Amniotic stem cell (primary cell): ENCODE measurements around the gene PHEX.
A peak's percentile ranks its signal among the peaks of the same experiment; 100 is the strongest.

Experiments used
- DNase-seq: peaks from one replicate; lab custom pipeline; 2025; lab: John Stamatoyannopoulos, UW

PHEX gene

DNA sequence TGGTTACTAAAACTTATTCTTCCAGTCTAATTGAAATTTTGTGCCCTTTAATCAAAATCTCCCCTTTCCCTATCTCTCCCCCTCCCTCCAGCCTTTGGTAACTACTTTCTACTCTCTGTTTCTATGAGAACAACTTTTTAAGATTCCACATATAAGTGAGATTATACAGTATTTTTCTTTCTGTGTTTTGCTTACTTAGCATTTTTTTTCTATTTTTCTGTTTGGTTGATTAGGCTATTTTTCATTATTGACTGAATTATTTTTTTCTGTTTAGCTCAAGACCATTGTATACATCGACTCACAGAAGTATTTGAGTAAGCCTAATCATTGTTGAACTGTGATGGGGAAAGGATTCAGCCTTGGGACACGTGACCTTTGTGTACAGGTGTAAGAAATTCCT is 116.4 kb downstream of the PHEX start:
- no peak for DNase-seq

DNA sequence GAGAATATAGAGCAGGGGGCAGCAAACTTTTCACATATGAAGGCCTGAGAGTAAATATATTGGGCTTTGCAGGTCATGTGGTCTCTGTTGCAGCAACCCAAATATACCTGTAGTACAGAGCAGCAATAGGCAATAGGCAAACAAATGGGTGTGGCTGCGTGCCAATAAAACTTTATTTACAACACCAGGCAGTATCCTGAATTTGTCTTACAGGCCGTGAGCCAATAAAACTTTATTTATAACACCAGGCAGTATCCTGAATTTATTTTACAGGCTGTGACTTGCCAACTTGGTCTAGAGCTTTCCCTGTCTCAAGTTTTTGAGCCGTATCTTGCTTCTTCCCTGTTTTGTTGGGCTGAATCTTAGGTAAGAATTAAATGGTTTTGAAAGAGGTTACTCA is 118.2 kb downstream of the PHEX start:
- DNase-seq = no peak

DNA sequence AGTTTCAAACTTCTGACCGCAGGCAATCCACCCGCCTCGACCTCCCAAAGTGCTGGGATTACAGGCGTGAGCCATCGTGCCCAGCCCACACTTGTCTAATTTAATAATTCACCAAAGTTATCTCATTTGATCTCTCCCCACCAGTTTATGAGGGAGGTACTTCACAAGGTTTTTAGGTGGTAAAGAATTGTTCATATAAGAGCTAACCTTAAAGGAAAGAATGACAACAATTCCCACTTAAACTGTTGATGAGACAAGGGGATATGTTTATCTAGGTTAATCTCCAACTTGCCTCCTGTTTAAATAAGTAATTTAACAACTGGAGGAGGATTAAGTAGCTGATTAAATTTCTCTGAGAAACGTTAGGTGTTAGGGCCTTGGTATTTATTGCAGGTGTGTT is 123.0 kb downstream of the PHEX start:
- DNase-seq = no peak

DNA sequence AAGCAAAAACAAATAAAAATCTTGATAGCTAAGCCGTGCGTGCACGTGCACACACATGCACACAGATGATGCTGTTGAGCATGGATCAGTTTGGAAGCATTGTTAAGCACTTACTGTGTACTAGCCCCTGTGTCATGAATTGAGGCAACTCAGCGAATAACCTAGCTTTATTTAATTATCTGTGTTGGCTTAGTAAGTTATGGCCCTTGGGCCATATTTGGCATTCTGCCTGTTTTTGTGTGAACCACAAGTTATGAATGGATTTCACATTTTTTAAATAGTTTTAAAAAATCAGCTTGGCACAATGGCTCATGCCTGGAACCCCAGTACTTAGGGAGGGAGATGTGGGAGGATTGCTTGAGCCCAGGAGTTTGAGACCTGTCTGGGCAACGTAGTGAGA is 126.9 kb downstream of the PHEX start:
- DNase-seq = no peak

DNA sequence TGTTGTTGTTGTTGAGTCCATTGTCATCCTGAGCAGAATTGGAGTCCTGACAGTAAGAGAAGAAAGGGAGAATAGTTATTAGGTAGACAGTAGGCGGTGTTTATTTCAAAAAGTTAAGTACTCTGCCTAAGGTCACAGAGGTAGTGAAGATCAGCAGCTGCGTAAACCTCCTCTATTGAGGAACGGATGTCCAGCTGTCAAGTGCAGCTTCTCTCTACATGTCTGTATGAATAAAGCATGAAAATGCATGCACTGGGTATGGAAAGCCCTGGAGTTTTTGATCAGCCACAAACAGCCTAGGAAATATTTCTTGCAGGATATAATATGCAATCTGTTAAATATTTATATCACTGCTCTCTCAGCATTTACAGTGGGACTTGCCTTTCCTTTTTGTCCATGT is 131.2 kb downstream of the PHEX start:
- DNase-seq = no peak

DNA sequence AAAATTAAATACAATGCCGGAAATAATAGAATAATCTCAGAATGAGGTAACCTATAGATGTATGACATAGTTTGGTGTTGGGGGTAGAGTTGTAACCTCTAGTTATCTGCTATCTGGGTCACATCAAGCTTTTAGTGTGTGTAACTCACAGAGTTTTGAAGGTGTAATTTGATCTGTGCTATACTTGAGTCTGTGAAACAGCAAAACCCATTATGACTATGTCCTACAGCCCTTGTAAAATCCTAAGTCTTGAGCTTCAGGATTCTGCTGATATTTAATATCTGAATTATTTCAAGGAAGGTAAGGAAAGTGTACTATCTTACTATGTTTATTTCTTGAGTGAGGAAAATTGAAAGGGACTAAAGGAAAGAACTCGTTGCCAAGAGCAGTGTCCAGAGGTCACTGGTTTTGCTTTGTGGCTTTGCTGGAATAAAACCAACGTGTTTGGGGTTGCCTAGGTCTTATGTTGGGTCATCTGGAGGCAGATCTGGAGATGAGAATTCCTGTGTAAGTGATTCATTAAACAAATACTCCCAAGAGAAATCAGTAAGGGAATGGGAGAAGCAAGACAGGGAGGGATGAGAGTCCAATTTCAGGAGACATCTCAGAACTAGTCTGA is 132.8 kb downstream of the PHEX start:
- DNase-seq = no peak

DNA sequence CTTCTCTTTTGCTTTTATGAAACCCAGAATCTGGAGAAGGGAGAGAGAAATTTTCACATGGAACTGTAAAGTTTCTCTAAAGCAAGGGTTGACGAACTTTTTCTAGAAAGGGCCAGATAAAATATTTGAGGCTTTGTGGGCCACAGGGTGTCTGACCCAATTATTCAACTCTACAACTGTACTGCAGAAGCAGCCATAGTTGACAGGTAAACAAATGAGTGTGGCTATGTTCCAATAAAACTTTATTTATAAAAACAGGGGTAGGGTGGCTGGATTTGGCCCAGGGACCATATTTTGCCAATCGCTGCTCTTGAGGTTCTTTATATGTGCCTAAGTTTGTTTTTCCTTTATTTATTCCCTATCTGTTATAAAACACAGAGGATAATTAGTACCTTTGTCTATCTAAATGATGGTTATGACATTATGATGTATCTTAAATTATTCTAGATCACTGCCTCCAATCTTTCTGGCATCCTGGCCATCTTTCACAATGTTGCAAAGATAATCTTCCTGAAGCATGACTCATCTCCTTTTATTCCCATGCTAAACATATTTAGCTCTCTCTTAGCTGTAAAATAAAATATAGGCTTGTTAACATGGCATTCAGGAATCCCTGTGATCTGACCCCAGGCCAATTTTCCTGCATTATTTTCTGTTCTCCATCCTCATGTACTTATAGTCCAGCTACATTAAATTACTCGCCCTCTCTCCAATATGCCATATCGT is 133.8 kb downstream of the PHEX start:
- DNase-seq = no peak

DNA sequence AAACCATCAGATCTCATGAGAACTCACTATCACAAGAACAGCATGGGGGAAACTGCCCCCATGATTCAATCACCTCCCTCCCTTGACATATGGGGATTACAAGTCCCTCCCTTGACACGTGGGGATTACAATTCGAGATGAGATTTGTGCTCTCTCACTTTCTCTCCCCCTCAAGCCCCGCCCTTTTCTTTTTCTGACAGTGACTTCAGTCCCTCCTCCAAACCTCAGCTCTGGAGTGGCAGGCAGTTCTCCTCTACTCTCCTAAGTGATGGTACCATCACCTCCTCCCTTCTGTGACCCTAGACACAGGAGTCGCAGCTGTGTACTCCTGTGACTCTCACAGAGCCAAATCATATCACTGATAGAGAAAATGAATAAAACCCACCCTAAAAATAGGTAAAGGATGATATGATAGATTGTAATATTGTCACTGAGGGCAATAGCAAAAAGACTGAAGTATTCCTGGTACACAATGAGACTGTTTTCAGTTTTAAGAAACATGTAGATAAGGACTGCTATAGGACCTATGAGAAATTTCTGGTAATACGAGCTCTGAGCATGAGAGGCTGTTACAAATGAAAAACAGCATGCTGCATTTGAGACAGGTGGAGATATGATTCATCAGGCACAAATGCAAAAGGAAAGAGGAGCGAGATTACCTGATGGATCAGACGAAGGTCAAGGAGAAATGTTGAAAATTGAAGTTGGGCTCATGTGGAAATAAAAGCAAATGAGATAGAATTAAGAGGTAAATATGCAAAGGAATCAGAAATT is 139.3 kb downstream of the PHEX start:
- DNase-seq = no peak

DNA sequence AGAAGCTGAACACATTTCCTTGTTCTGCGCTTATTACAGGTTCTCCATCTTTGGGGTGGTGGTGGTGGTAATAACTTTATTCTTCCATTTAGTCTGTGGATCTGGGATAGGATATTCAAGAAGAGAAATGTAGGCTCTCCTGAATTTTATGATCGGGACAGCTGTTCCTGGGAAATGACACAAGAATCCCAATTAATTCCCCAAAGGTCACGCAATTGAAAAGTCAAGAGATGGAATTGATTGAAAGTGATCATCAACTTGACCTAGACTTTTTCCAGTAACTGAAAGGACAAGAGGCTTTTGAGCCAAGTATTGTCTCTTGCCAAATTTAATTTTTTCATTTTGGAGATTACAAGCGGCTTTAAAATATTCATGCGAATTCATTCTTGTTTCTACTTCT is 141.8 kb downstream of the PHEX start:
- no peak for DNase-seq

DNA sequence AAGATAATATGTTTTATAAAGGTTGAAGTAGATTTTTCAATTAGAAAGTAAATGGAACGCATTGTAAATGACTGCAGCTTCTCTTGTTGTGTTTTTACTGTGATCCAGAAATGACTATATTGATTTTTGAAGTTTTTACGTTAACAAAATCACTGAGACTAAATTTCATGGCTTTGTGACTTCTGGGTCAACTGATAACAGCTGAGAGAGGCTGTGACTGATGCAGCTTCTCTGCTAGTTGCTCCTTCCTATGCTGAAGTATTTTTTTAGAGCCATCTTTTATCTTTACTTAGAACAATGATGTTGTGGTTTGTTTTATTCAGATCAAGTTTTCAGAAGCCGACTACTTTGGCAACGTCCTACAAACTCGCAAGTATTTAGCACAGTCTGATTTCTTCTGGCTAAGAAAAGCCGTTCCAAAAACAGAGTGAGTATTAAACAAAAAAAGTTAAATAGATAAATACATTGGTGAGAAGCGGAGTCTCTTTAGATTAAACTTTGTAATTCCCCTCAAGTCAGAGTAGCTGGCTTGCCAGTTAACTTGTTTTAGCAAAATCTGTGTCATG is 145.9 kb downstream of the PHEX start:
- no peak for DNase-seq

DNA sequence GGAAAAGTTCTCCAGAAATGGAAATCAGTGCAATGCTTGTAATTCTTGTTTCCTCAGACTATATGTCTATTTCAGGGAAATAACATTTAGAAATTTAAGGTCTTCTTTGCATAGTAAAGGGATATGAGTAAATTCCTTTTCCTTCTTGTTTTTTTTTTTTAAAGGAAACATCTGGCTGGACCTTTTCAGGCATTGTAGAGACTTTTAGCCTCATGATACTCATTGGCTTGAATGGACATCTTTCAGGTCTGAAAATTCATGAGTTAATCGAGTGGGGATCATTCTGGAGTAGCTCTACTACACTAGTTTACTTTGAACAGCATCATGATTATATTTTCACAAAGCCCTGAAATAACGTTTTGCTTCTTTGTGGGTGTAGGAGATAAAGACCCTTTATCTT is 152.0 kb downstream of the PHEX start:
- DNase-seq = no peak

DNA sequence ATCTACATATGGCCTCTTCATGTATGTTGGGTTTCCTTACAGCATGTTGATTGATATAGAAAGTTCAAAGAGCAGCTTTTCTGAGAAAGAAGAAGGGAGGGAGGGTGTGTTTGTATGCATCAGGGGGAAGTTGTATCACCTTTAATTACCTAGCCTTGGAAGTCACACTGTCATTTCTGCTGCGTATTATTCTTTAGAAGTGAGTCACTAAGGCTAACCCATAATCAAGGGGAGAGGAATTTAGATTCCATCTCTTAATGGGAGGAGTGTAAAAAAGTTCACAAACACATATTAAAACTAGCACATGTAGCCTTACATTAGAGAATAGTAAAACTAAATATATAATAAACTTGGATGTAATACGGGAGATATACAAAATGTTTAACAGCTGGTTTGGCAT is 154.0 kb downstream of the PHEX start:
- DNase-seq = no peak

DNA sequence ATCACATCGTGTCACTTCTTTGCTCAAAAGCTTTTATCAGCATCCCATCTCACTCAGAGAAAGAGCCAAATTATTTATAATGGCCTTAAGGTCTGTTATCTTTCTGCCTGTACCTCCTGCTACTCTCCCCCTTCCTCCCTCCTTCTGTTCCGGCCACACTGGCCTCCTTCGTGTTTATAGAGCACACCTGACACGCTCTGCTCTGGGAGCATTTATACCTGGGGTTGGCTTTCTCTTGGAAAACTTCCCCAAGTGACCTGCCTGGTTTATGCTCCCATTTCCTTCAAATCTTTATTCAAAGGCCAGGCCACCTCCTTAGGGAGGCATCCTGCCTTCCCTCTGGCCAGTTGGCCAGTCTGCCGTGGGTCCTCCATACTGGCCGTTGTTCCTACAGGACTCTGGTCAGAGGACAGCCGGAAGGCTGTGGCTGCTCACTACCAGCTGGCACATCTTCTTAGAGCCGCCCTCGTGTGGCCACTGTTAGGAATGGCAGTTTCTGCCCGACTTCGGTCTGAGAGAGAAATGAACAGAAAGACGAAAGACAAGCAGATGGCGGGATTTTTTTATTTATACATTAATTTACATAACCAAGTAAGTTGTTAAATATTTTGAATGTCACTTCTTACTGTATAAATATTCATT is 160.4 kb downstream of the PHEX start:
- DNase-seq = peak; percentile 22

DNA sequence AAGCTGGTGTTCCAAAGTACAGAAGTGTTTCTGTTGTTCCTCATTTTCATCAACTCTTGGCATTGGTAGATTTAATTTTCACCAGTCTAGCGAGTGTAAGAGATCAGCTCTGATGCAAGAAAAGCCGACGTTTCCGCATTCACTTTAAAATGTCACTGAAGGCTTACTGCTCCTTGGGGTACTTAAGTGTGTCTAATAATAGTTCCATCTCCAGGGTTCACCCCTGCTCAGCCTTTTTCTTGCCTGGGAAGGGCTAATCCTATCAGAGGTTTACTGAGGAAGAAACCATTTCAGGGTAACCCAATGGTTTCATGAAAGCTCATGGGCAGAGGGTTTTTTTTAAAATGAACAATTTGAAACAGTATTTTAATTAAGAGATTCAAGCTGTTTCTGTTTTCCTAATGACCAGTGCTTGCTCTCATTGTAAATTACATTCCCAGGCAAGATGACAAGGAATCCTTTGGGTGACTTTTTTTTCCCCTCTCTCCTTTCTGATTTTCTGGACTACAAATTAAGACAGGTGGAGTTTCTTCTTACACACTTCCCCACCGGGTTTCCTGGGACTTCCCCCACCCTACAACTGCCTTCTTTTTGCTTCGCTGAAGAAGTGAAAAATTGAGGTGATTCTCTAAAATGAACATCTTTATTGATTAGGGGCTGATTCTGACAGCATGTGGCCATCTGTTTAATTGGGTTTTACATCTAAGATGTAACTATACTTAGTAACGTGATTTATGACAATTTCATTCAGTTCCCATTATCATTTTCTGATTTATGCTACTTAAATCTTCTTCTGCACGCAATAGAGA is 161.9 kb downstream of the PHEX start:
- no peak for DNase-seq

DNA sequence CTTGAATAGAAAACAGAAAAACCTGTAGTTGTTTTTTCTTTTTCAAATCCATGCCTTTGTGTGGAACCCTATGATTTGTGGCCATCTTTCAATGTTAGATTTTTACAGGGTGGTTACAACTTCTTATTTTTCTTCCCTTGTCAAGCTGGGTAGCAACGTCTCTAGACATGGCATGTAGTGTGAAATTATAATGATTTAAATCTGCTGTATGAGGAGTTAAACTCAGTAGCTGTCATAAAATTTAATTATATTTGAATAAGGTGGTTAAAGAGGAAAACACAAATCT is 162.5 kb downstream of the PHEX start:
- DNase-seq = no peak

DNA sequence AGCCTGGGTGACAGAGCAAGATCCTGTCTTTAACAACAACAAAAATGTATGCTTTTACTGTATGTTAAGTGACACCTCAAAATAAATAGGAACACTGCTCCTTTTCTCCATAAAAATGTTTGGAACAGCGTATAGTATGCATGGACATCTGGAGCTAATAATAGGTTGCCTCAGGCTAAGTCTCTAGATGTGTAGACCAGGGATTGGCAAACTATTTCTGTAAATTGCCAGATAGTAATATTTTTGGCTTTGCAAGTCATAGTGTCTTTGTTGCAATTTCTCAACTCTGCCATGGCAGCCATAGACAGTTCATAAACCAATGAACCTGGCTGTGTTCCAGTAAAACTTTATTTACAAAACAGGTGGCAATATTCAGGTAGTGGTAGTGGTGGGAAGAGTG is 164.0 kb downstream of the PHEX start:
- peak; percentile 6 for DNase-seq

DNA sequence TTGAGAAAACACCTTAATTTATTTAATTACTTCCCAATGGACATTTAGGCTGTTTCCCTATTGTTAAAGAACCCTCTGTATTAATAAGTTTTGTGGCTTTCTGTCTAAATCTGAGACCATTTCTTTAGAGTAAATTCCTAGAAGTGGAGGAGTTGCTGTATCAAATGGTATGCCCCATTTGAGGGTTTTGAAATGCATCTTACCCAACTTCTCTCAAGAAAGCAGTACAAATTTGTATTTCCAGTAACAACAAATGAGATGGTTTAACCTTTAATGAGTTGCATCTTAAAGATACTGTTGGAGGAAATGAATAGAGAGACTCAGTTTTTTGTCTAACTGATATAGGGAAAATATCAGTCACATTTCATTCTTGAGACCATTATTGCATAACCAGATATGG is 170.1 kb downstream of the PHEX start:
- DNase-seq = no peak

DNA sequence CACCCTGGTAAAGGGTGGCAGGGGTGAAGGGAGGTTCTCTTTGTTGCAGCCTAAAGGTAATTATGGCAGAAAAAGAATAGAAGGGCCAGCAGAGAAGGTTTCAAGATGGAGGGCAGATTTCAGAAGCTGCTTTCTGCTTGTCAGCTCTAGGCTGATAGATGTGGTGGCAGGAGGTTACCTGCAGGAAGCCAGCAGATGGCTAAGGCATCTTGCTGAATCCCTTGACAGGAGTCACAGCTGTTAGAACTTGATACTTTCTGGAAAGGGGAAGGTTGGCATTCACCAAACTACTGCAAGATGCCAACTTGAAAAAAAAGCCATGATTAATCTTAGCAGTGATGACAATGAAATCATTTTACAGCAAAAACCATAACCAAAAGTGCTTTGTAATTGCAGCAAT is 171.1 kb downstream of the PHEX start:
- no peak for DNase-seq

DNA sequence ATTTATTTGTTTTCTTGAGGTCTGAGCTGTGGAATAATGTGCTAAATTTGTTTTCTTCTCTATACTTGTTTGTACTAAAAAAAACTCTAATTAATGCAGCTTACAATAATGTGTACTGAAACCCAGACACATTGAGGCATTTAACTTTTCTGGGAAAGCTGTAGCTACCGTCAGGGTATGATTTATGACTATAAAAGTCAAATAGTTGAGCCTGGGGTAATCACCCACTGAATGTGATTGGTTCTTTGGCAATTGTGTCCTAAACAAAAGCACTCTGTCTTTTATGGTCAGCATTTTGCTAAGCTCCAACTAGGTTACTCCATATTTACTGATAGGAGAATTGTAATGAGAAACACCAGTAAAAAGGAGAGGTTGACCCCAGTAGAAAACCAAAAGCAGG is 174.7 kb downstream of the PHEX start:
- DNase-seq = no peak

DNA sequence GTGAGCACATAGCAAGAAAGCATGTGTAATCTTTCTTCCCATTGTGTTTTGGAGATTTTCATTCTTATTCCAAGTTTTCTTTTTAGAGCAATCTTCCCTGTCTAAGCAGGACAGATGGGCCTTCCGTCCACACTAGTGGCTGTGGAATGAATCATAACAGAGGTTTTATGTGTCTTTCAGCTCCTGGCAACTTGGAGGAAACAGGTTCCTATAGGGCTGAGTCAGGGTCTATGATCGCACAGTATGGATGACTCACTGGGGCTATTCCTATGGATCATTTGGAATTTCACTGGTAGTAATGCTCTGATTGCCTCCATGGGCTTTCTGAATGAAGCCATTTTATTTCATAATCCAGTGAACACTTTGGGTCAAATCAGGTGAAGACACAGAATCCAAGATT is 188.8 kb downstream of the PHEX start:
- DNase-seq = peak; percentile 64

DNA sequence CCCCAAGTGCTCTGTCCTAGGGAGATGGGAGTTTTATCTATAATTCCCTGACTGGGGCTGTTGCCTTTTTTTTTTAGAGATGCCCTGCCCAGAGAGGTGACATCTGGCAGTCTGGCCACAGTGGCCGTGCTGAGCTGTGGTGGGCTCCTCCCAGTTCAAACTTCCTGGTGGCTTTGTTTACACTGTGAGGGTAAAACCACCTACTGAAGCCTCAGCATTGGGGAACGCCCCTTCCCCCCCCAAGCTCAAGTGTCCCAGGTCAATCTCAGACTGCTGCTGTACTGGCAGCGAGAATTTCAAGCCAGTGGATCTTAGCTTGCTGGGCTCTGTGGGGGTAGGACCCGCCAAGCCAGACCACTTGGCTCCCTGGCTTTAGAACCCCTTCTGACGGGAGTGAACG is 202.3 kb downstream of the PHEX start:
- no peak for DNase-seq

DNA sequence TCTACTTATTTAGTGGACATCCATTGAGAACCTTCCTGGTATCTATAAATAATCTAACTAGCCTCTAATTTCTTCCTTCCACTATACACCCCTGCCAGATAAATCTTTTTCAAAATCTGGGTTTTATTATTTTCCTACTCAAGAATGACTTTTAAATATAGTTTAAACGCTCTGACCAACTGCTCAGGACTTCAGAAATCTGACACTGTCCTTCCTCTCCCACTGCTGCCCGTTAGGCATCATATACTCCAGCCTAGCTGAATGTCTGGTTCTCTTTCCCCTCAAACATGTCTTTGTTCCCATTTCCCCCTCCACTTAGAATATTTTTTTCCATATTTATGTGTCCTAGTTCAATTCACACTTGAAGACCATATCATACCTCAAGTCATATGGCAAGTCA is 205.4 kb downstream of the PHEX start:
- no peak for DNase-seq
